Testis (tissue), 2 donors: ENCODE data around the gene MED27.

Experiments used
- POLR2A ChIP-seq: fragments of 450-650 bp; IDR thresholded peaks from one replicate; pipeline ENCODE4 v1.6.1; 2017; ENCODE audit warnings: antibody characterized with exemption, mild to moderate bottlenecking, moderate library complexity
- TF ChIP-seq, protein P1 (sequence below), 3 experiments: fragments of 450-650 bp in 2 of 3; fragments of 200-600 bp in 1 of 3; sonication (generic) in 1 of 3; IDR thresholded peaks; one replicate each; pipeline ENCODE4 v1.5.1; 2016 to 2019; ENCODE audit warnings: antibody characterized with exemption in 3 of 3, mild to moderate bottlenecking in 2 of 3, moderate library complexity in 1 of 3

- TF ChIP-seq, protein P1, sequence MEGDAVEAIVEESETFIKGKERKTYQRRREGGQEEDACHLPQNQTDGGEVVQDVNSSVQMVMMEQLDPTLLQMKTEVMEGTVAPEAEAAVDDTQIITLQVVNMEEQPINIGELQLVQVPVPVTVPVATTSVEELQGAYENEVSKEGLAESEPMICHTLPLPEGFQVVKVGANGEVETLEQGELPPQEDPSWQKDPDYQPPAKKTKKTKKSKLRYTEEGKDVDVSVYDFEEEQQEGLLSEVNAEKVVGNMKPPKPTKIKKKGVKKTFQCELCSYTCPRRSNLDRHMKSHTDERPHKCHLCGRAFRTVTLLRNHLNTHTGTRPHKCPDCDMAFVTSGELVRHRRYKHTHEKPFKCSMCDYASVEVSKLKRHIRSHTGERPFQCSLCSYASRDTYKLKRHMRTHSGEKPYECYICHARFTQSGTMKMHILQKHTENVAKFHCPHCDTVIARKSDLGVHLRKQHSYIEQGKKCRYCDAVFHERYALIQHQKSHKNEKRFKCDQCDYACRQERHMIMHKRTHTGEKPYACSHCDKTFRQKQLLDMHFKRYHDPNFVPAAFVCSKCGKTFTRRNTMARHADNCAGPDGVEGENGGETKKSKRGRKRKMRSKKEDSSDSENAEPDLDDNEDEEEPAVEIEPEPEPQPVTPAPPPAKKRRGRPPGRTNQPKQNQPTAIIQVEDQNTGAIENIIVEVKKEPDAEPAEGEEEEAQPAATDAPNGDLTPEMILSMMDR (IDR thresholded peaks at IDR 0.05): no peak
- TF ChIP-seq POLR2A: no peak
Observed at GRCh38 chr9:131892902-131893500, 186.7 kb downstream of the MED27 start.
